ENCODE results near the gene SYNE3.

SYNE3 gene

GRCh38 chr14:95504135-95505029 lies 12.1 kb downstream of the SYNE3 start:
- no peak overlapping the region for H3K4me3 ChIP-seq (ENCODE audit: low read depth, low read length)
- no peak for TF ChIP-seq CTCF (IDR thresholded peaks at IDR 0.05; ENCODE audit: borderline replicate concordance, insufficient read depth, low read depth, low read length)

GRCh38 chr14:95503365-95504134 lies 12.9 kb downstream of the SYNE3 start:
- no peak overlapping the region for H3K4me3 ChIP-seq (ENCODE audit: low read depth, low read length)
- TF ChIP-seq CTCF (IDR thresholded peaks at IDR 0.05; ENCODE audit: borderline replicate concordance, insufficient read depth, low read depth, low read length): no peak

- no peak for TF ChIP-seq CTCF (IDR thresholded peaks at IDR 0.05; ENCODE audit: borderline replicate concordance, insufficient read depth, low read depth, low read length)
- H3K4me3 ChIP-seq (ENCODE audit: low read depth, low read length): no peak overlapping the region
Observed at GRCh38 chr14:95502381-95502950, 14.0 kb downstream of the SYNE3 start.

GRCh38 chr14:95500772-95501401 lies 15.6 kb downstream of the SYNE3 start:
- H3K4me3 ChIP-seq (ENCODE audit: low read depth, low read length): no peak overlapping the region
- TF ChIP-seq CTCF (IDR thresholded peaks at IDR 0.05; ENCODE audit: borderline replicate concordance, insufficient read depth, low read depth, low read length): no peak

GRCh38 chr14:95500201-95500681 lies 16.2 kb downstream of the SYNE3 start:
- H3K4me3 ChIP-seq (ENCODE audit: low read depth, low read length): no peak overlapping the region
- no peak for TF ChIP-seq CTCF (IDR thresholded peaks at IDR 0.05; ENCODE audit: borderline replicate concordance, insufficient read depth, low read depth, low read length)

GRCh38 chr14:95499354-95499750 lies 17.1 kb downstream of the SYNE3 start:
- no peak for TF ChIP-seq CTCF (IDR thresholded peaks at IDR 0.05; ENCODE audit: borderline replicate concordance, insufficient read depth, low read depth, low read length)
- no peak overlapping the region for H3K4me3 ChIP-seq (ENCODE audit: low read depth, low read length)

Data from GM12875 (cell line).